ENCODE measurements around the gene RNF146. TPM values are rescaled to one million over a fixed set of nuclear protein-coding genes. Genes with fewer than 3 reads are reported as not detected.

The RNF146 gene
- polyA plus RNA-seq, 2 of the 4 experiments (the other 2 are of a cell fraction) = 18.9 to 33.2 TPM

DNA sequence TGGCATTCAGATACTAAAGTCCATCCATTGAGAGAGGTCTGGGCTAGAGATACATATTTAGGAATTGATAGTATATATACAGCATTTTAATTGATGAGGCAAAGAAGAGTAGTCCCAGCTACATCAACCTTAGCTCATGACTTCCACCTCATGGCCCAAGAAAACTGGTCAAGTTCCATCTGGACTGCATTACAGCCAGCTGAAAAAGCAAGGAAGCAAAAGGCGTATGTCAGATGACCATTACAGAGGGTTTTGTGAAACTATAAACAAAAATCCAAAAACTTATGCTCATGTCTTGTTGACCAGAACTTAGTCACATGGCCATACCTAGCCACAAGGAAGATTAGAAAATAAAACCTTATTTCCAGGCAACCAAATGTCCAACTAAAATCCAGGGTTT is 46.8 kb upstream of the RNF146 start:
- Histone ChIP-seq H3K4me3 (no peak overlapping the region), H3K4me2 (no peak overlapping the region), H3K27ac (no peak overlapping the region), H3K9me3 (no peaks in the 10 kb centered on the region), H3K4me1 (peaks cover 21% of the 10 kb centered on the region)
- TF ChIP-seq PHF8 (IDR thresholded peaks at IDR 0.05; ENCODE audit: borderline replicate concordance, low read depth) (no peak), EHF (CRISPR knock-in tag; IDR thresholded peaks at IDR 0.05) (no peak), ZSCAN20 (CRISPR knock-in tag; IDR thresholded peaks at IDR 0.05) (no peak), CHD4 (IDR thresholded peaks at IDR 0.05; ENCODE audit: borderline replicate concordance) (no peak), CEBPB (IDR thresholded peaks at IDR 0.05) (no peak), MAFK (IDR thresholded peaks at IDR 0.05; ENCODE audit: partially characterized antibody) (no peak)
- TF ChIP-seq, protein P1, sequence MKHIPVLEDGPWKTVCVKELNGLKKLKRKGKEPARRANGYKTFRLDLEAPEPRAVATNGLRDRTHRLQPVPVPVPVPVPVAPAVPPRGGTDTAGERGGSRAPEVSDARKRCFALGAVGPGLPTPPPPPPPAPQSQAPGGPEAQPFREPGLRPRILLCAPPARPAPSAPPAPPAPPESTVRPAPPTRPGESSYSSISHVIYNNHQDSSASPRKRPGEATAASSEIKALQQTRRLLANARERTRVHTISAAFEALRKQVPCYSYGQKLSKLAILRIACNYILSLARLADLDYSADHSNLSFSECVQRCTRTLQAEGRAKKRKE (CRISPR knock-in tag; IDR thresholded peaks at IDR 0.05; ENCODE audit: low read depth) = no peak
- TF ChIP-seq, protein P2, sequence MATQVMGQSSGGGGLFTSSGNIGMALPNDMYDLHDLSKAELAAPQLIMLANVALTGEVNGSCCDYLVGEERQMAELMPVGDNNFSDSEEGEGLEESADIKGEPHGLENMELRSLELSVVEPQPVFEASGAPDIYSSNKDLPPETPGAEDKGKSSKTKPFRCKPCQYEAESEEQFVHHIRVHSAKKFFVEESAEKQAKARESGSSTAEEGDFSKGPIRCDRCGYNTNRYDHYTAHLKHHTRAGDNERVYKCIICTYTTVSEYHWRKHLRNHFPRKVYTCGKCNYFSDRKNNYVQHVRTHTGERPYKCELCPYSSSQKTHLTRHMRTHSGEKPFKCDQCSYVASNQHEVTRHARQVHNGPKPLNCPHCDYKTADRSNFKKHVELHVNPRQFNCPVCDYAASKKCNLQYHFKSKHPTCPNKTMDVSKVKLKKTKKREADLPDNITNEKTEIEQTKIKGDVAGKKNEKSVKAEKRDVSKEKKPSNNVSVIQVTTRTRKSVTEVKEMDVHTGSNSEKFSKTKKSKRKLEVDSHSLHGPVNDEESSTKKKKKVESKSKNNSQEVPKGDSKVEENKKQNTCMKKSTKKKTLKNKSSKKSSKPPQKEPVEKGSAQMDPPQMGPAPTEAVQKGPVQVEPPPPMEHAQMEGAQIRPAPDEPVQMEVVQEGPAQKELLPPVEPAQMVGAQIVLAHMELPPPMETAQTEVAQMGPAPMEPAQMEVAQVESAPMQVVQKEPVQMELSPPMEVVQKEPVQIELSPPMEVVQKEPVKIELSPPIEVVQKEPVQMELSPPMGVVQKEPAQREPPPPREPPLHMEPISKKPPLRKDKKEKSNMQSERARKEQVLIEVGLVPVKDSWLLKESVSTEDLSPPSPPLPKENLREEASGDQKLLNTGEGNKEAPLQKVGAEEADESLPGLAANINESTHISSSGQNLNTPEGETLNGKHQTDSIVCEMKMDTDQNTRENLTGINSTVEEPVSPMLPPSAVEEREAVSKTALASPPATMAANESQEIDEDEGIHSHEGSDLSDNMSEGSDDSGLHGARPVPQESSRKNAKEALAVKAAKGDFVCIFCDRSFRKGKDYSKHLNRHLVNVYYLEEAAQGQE (IDR thresholded peaks at IDR 0.05) = no peak
- 81% methylated on average over 1 of the region's 1 CpG for WGBS (ENCODE audit: missing lambda C conversion rate)
- DNase-seq (ENCODE audit: low read depth in 1 of 2, low spot score in 1 of 2) = no peak
- POLR2A ChIA-PET = no interaction called here
- no peak for ATAC-seq
- no peak for FAIRE-seq
- CTCF ChIA-PET = no interaction called here

DNA sequence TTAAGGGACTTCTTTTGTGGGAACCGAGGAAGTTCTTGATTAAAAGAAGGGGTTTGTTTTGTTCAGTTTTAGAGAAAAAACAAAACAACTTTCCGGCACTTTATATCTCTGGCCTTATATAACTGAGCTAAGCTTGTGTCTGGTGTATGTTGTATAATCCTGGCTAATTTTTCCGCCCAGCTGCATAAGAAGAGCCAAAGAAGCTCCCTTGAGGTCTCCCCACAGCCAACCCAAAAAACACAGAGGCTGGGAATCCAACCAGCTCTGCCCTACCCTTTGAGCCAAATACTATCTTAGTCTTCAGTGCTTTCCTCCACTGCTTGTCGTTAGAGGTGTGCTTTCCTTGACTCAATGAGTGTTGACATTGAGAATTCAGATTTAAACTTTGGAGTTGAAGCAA is 45.5 kb upstream of the RNF146 start:
- no peaks in the 10 kb centered on the region for H3K9me3 ChIP-seq
- no peak for ATAC-seq
- DNase-seq (ENCODE audit: low read depth in 1 of 2, low spot score in 1 of 2) = no peak
- TF ChIP-seq POLR2AphosphoS2 (conservative IDR thresholded peaks at IDR 0.05; ENCODE audit: low read length) (no peak), TP53 (CRISPR knock-in tag; IDR thresholded peaks at IDR 0.05) (no peak), JUN (IDR thresholded peaks at IDR 0.05) (no peak), CEBPB (IDR thresholded peaks at IDR 0.05) (no peak), FOSL2 (IDR thresholded peaks at IDR 0.05) (no peak), FOSL2 (CRISPR knock-in tag; IDR thresholded peaks at IDR 0.05) (no peak), CBX8 (IDR thresholded peaks at IDR 0.05) (no peak), SREBF2 (IDR thresholded peaks at IDR 0.05) (no peak), GATA3 (IDR thresholded peaks at IDR 0.05; ENCODE audit: borderline replicate concordance) (no peak), RARB (CRISPR knock-in tag; IDR thresholded peaks at IDR 0.05) (no peak)
- TF ChIP-seq, protein P3, sequence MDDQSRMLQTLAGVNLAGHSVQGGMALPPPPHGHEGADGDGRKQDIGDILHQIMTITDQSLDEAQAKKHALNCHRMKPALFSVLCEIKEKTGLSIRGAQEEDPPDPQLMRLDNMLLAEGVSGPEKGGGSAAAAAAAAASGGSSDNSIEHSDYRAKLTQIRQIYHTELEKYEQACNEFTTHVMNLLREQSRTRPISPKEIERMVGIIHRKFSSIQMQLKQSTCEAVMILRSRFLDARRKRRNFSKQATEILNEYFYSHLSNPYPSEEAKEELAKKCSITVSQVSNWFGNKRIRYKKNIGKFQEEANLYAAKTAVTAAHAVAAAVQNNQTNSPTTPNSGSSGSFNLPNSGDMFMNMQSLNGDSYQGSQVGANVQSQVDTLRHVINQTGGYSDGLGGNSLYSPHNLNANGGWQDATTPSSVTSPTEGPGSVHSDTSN (IDR thresholded peaks at IDR 0.05) = no peak
- TF ChIP-seq, protein P4, sequence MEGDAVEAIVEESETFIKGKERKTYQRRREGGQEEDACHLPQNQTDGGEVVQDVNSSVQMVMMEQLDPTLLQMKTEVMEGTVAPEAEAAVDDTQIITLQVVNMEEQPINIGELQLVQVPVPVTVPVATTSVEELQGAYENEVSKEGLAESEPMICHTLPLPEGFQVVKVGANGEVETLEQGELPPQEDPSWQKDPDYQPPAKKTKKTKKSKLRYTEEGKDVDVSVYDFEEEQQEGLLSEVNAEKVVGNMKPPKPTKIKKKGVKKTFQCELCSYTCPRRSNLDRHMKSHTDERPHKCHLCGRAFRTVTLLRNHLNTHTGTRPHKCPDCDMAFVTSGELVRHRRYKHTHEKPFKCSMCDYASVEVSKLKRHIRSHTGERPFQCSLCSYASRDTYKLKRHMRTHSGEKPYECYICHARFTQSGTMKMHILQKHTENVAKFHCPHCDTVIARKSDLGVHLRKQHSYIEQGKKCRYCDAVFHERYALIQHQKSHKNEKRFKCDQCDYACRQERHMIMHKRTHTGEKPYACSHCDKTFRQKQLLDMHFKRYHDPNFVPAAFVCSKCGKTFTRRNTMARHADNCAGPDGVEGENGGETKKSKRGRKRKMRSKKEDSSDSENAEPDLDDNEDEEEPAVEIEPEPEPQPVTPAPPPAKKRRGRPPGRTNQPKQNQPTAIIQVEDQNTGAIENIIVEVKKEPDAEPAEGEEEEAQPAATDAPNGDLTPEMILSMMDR (IDR thresholded peaks at IDR 0.05) = no peak
- TF ChIP-seq, protein P5, sequence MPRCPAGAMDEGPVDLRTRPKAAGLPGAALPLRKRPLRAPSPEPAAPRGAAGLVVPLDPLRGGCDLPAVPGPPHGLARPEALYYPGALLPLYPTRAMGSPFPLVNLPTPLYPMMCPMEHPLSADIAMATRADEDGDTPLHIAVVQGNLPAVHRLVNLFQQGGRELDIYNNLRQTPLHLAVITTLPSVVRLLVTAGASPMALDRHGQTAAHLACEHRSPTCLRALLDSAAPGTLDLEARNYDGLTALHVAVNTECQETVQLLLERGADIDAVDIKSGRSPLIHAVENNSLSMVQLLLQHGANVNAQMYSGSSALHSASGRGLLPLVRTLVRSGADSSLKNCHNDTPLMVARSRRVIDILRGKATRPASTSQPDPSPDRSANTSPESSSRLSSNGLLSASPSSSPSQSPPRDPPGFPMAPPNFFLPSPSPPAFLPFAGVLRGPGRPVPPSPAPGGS (IDR thresholded peaks at IDR 0.05) = no peak
- ChIA-PET POLR2A (no interaction called here), CTCF (interaction anchor here (1.1 kb wide), 1 partner anchor 31 kb away, joined by 4 read pairs; no protein-coding TSS in a partner anchor)
- WGBS (ENCODE audit: missing lambda C conversion rate) = 79% methylated on average over 4 of the region's 4 CpGs
- H3K4me1 ChIP-seq = peaks cover 12% of the 10 kb centered on the region
- H3K4me2 ChIP-seq = no peak overlapping the region
- no peak for FAIRE-seq
- H3K27ac ChIP-seq = no peak overlapping the region
- no peak overlapping the region for H3K4me3 ChIP-seq
